Vagina (tissue), 2 donors: ENCODE data around the gene OR2V1. TPM values are rescaled to one million over a fixed set of nuclear protein-coding genes. Genes with fewer than 3 reads are reported as not detected.
"Not testable (repeated sequence)": the region's sequence is repeated elsewhere in the genome, so short reads cannot be mapped to it uniquely, and the experiment has no call there.

Experiments
- DNase-seq, 2 donors: peaks; one replicate each; pipeline ENCODE4 v3.0.0-alpha.2; 2017; ENCODE audit errors: extremely low spot score in 2 of 2
- H3K27ac ChIP-seq: fragments of 200-600 bp; sonication (generic); one replicate; pipeline ENCODE4 v1.5.1; 2019
- H3K27me3 ChIP-seq: fragments of 200-600 bp; sonication (generic); one replicate; pipeline ENCODE4 v1.5.1; 2019
- H3K36me3 ChIP-seq, 2 donors: fragments of 200-600 bp; sonication (generic); one replicate each; pipeline ENCODE4 v1.5.1; 2017 to 2019
- H3K4me1 ChIP-seq: fragments of 200-600 bp; sonication (generic); one replicate; pipeline ENCODE4 v1.5.1; 2019
- H3K4me3 ChIP-seq, 2 donors: fragments of 200-600 bp; sonication (generic); 1 replicate in 1 of 2; 2 replicates in 1 of 2; pipeline ENCODE4 v1.5.1; 2016 to 2019
- H3K9me3 ChIP-seq: fragments of 200-600 bp; sonication (generic); one replicate; pipeline ENCODE4 v1.5.1; 2019
- POLR2A ChIP-seq, 2 donors: fragments of 450-650 bp; IDR thresholded peaks; one replicate each; pipeline ENCODE4 v1.6.1; 2017; ENCODE audit warnings: antibody characterized with exemption in 2 of 2, mild to moderate bottlenecking in 2 of 2, moderate library complexity in 2 of 2
- POLR2AphosphoS5 ChIP-seq, 2 donors: sonication (generic); formaldehyde crosslinking; IDR thresholded peaks; one replicate each; pipeline ENCODE4 v1.9.0; 2017; ENCODE audit warnings: antibody characterized with exemption in 2 of 2, mild to moderate bottlenecking in 2 of 2, low read depth in 1 of 2; ENCODE audit not compliant: insufficient read depth in 1 of 2
- intact Hi-C: fragments of 100-400 bp; cut with DNase I; formaldehyde crosslinking; loops from one replicate; pipeline ENCODE4 v1.15.1; 2023
- total RNA-seq: library from RNA; depleted of rRNA; stranded (reverse); fragments of >200 nt; gene quantifications from one replicate; pipeline ENCODE4 v1.2.3, GENCODE V29; 2016
- TF ChIP-seq, protein P1 (sequence below), 3 experiments: fragments of 450-650 bp in 2 of 3; fragments of 200-600 bp in 1 of 3; sonication (generic) in 1 of 3; IDR thresholded peaks; one replicate each; pipeline ENCODE4 v1.5.1; 2017 to 2019; ENCODE audit warnings: antibody characterized with exemption in 3 of 3, mild to moderate bottlenecking in 2 of 3, moderate library complexity in 2 of 3

The OR2V1 gene
- total RNA-seq, 1 donor from 2014 or later, result not detected

DNA sequence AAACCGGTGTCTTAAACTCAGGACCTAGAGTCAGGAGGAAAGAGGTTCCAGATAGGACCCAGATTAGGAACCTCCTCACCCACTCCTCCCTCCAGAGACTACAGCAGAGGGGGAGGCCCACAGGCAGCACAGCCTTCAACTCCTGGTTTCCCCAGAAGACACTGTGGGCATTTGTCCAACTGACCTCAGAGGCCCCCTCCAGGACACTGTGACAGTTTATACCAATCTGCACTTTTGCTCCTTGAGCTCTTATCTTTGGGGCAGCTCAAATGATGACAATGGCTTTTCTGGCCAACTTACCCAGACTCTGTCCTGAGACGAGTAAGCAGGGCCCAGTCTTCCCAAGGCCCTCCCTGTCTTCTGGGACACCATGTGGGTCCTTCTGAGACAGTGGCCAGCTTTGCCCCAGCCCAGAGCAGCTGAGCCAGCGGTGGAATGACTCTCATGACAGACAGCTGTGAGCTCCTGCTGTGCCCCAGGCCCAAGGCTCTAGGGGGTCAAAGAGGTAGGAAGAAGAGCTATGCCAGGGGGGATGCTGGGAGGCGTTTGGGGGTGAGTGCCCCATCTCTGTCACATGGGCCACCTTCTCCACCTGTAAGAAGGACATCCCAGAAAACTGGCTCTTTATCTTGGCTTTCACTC, 30.7 kb upstream of the OR2V1 start:
- Histone ChIP-seq H3K4me3 (no peak overlapping the region), H3K27me3 (no peaks in the 10 kb centered on the region), H3K27ac (no peak overlapping the region), H3K4me1 (peaks cover 7% of the 10 kb centered on the region), H3K36me3 (no peaks in the 10 kb centered on the region), H3K9me3 (no peaks in the 10 kb centered on the region)
- no peak for DNase-seq
- intact Hi-C loops, result no loop called here
- TF ChIP-seq, protein P1, sequence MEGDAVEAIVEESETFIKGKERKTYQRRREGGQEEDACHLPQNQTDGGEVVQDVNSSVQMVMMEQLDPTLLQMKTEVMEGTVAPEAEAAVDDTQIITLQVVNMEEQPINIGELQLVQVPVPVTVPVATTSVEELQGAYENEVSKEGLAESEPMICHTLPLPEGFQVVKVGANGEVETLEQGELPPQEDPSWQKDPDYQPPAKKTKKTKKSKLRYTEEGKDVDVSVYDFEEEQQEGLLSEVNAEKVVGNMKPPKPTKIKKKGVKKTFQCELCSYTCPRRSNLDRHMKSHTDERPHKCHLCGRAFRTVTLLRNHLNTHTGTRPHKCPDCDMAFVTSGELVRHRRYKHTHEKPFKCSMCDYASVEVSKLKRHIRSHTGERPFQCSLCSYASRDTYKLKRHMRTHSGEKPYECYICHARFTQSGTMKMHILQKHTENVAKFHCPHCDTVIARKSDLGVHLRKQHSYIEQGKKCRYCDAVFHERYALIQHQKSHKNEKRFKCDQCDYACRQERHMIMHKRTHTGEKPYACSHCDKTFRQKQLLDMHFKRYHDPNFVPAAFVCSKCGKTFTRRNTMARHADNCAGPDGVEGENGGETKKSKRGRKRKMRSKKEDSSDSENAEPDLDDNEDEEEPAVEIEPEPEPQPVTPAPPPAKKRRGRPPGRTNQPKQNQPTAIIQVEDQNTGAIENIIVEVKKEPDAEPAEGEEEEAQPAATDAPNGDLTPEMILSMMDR (IDR thresholded peaks at IDR 0.05), result no peak
- no peak for TF ChIP-seq POLR2A (IDR thresholded peaks at IDR 0.05)
- no peak for TF ChIP-seq POLR2AphosphoS5 (IDR thresholded peaks at IDR 0.05; ENCODE audit: insufficient read depth in 1 of 2, low read depth in 1 of 2)

DNA sequence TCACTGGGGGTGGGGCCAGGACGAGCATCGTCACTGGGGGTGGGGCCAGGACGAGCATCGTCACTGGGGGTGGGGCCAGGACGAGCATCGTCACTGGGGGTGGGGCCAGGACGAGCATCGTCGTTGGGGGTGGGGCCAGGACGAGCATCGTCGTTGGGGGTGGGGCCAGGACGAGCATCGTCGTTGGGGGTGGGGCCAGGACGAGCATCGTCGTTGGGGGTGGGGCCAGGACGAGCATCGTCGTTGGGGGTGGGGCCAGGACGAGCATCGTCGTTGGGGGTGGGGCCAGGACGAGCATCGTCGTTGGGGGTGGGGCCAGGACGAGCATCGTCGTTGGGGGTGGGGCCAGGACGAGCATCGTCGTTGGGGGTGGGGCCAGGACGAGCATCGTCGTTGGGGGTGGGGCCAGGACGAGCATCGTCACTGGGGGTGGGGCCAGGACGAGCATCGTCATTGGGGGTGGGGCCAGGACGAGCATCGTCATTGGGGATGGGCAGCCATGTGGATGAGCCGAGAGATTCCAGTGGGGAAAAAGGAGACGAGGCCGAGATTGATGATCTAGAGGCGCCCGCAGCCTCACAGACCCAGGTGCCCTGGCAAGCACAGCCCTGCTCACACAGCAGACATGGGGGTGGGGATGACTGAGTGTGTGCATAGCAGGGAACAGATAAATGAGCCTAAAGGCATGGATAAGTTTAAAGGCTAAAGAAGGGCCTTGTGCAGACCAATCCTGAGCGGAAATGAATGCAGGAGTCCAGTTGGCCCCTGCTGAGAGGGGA, 30.0 kb upstream of the OR2V1 start:
- intact Hi-C loops, H3K4me1 ChIP-seq, H3K9me3 ChIP-seq, H3K27me3 ChIP-seq, DNase-seq, H3K36me3 ChIP-seq, H3K27ac ChIP-seq: not testable (repeated sequence)
- H3K4me3 ChIP-seq, result peak overlapping the region; percentile 16 to 30

DNA sequence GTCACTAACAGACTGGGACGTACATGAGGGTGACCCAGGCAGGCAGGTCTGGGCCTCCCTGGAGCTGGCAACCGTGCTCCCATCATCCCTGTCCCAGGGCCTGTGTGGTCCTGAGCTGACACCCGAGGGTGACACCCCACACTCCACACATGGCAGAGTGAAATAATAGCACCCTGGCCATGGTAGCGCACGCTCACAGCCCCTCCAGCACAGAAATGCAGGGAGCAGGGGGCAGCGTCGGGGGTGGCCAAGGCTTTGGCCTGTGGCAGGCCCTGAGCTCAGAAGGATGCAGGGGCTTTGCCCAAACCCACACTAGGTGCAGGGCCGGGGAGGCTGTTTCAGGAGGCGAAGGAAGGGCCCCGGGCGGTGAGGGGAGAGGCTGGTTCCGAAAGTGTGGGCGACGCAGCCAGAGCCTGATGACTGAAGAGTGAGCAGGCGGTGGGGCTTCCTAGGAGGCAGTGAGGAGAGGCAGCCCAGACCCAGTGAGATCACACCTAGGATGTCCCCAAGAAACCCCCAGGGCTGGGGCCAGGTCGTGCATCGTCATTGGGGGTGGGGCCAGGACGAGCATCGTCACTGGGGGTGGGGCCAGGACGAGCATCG, 29.3 kb upstream of the OR2V1 start:
- Histone ChIP-seq H3K36me3 (no peaks in the 10 kb centered on the region), H3K4me1 (peaks cover 7% of the 10 kb centered on the region), H3K4me3 (peak overlapping the region; percentile 16 to 32), H3K27ac (no peak overlapping the region), H3K9me3 (no peaks in the 10 kb centered on the region), H3K27me3 (no peaks in the 10 kb centered on the region)
- TF ChIP-seq POLR2AphosphoS5 (IDR thresholded peaks at IDR 0.05; ENCODE audit: insufficient read depth in 1 of 2, low read depth in 1 of 2) (peak in 1 of 2 donors; percentile 17), POLR2A (IDR thresholded peaks at IDR 0.05) (no peak)
- TF ChIP-seq, protein P1 (IDR thresholded peaks at IDR 0.05), result no peak
- DNase-seq, result no peak
- intact Hi-C loops, result no loop called here

DNA sequence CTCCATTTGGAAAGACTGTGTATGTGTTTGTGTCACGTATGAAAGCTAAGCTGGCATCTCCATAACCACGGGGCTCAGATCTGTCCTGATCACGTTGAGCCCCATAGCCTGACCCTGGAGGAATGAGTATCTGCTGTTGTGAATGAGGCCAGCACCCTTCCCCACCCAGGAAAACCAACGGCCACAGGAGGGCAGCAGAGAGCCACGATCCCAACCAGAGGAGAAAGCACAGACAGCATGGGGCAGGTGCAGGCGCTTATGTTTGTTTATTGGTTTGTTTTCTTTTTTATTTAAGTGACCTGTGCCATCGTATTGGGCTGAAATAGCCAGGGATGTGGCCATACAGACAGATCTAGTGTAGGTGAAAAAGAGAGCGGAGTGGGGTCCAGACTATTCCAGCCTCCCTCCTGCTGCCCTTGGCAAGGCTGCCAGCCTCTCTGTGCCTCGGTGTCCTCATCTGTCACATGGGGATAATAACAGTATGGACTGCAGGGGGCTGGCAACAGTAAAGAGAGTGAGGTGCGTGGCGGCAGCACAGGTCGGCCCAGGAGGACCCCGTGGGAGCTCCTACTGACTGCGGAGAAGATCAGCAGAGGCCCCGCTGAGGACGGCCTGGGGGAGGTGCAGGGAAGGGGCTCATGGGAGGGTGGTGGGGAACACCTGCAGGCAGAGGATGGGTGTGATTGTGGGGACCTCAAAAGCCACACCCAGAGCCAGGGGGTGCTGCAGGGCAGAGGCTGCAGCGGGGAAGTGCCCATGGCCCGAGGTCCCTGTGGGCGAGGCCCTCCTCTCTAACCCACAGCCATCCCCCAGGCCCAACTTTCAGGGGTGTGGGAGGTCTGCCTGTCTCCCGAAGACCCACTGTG, 28.6 kb upstream of the OR2V1 start:
- Histone ChIP-seq H3K27me3 (no peaks in the 10 kb centered on the region), H3K27ac (no peak overlapping the region), H3K9me3 (no peaks in the 10 kb centered on the region), H3K4me1 (peaks cover 7% of the 10 kb centered on the region), H3K36me3 (no peaks in the 10 kb centered on the region), H3K4me3 (no peak overlapping the region)
- peak in 1 of 2 donors; percentile 41 for TF ChIP-seq POLR2AphosphoS5 (IDR thresholded peaks at IDR 0.05; ENCODE audit: insufficient read depth in 1 of 2, low read depth in 1 of 2)
- no peak for TF ChIP-seq POLR2A (IDR thresholded peaks at IDR 0.05)
- TF ChIP-seq, protein P1 (IDR thresholded peaks at IDR 0.05), result peak; percentile 63 to 77 (median 75)
- DNase-seq, result no peak
- intact Hi-C loops, result no loop called here

DNA sequence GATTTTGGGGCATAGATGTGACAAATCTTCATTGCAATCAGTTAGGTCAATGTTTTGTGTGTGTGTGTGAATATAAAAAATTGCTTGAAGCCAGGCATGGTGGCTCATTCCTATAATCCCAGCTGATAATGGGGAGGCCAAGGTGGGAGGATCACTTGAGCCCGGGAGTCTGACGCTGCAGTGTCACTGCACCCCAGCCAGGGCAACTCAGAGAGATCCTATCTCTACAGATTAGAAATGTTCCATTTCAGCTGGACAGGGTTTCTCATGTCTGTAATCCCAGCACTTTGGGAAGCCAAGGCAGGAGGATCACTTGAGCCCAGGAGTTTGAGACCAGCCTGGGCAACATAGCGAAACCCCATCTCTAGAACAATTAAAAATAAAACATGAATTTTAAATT, 27.9 kb upstream of the OR2V1 start:
- Histone ChIP-seq H3K36me3 (no peaks in the 10 kb centered on the region), H3K27me3 (no peaks in the 10 kb centered on the region), H3K4me3 (no peak overlapping the region), H3K4me1 (peaks cover 7% of the 10 kb centered on the region), H3K9me3 (no peaks in the 10 kb centered on the region), H3K27ac (no peak overlapping the region)
- TF ChIP-seq, protein P1 (IDR thresholded peaks at IDR 0.05), result no peak
- TF ChIP-seq POLR2AphosphoS5 (IDR thresholded peaks at IDR 0.05; ENCODE audit: insufficient read depth in 1 of 2, low read depth in 1 of 2) (no peak), POLR2A (IDR thresholded peaks at IDR 0.05) (no peak)
- intact Hi-C loops, result no loop called here
- DNase-seq, result no peak
